HL-60 (cell line): ENCODE measurements around the gene MAST3.

Source experiments
- TF ChIP-seq, protein P1 (sequence below): IDR thresholded peaks from 2 replicates; pipeline ENCODE4 v1.6.1; 2012; ENCODE audit warnings: low read depth; ENCODE audit not compliant: insufficient replicate concordance
- TF ChIP-seq, protein P2 (sequence below): IDR thresholded peaks from one replicate; pipeline ENCODE4 v1.5.1; 2011; ENCODE audit warnings: low read length, control low read depth, inconsistent platforms; ENCODE audit not compliant: insufficient read depth

DNA sequence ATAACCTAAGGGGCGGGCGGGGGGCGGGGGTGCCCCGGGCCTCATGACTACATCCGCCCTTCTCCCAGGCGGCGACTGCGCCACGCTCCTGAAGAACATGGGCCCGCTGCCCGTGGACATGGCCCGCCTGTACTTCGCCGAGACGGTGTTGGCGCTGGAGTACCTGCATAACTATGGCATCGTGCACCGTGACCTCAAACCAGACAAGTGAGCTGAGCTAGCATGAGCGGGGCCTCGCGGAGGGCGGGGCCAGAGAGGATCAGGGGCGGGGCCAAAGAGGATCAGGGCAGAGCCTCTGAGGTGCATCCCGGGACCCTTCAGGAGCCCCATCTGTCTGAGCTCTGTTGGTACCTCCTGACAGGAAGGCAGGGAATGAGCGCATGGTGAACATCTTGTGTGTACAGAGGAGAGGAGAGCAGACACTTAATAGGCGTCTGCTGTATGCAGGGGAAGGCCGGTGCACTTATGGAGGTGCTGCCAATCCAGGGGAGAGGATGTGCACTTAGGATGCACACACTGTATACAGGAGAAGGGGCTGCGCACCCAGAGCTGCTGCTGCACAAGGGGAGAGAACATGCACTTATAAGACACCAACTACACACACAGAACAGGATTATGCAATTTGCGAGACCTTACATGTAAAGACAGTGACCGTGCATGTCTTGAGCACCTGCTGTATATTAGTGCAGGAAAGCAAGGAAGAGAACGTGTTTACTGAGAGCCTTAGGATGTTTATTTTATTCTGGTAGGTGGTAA is 34.4 kb downstream of the MAST3 start:
- TF ChIP-seq, protein P1, sequence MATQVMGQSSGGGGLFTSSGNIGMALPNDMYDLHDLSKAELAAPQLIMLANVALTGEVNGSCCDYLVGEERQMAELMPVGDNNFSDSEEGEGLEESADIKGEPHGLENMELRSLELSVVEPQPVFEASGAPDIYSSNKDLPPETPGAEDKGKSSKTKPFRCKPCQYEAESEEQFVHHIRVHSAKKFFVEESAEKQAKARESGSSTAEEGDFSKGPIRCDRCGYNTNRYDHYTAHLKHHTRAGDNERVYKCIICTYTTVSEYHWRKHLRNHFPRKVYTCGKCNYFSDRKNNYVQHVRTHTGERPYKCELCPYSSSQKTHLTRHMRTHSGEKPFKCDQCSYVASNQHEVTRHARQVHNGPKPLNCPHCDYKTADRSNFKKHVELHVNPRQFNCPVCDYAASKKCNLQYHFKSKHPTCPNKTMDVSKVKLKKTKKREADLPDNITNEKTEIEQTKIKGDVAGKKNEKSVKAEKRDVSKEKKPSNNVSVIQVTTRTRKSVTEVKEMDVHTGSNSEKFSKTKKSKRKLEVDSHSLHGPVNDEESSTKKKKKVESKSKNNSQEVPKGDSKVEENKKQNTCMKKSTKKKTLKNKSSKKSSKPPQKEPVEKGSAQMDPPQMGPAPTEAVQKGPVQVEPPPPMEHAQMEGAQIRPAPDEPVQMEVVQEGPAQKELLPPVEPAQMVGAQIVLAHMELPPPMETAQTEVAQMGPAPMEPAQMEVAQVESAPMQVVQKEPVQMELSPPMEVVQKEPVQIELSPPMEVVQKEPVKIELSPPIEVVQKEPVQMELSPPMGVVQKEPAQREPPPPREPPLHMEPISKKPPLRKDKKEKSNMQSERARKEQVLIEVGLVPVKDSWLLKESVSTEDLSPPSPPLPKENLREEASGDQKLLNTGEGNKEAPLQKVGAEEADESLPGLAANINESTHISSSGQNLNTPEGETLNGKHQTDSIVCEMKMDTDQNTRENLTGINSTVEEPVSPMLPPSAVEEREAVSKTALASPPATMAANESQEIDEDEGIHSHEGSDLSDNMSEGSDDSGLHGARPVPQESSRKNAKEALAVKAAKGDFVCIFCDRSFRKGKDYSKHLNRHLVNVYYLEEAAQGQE, result no peak
- TF ChIP-seq, protein P2, sequence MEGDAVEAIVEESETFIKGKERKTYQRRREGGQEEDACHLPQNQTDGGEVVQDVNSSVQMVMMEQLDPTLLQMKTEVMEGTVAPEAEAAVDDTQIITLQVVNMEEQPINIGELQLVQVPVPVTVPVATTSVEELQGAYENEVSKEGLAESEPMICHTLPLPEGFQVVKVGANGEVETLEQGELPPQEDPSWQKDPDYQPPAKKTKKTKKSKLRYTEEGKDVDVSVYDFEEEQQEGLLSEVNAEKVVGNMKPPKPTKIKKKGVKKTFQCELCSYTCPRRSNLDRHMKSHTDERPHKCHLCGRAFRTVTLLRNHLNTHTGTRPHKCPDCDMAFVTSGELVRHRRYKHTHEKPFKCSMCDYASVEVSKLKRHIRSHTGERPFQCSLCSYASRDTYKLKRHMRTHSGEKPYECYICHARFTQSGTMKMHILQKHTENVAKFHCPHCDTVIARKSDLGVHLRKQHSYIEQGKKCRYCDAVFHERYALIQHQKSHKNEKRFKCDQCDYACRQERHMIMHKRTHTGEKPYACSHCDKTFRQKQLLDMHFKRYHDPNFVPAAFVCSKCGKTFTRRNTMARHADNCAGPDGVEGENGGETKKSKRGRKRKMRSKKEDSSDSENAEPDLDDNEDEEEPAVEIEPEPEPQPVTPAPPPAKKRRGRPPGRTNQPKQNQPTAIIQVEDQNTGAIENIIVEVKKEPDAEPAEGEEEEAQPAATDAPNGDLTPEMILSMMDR, result no peak
